GM12874 (cell line): Measurements from ENCODE around the gene TOMT.

Experiments used
- TF ChIP-seq, protein P1 (sequence below): IDR thresholded peaks from 2 replicates; pipeline ENCODE4 v1.5.1; 2011; ENCODE audit warnings: low read depth, mild to moderate bottlenecking, control low read depth, low read length, moderate library complexity; ENCODE audit not compliant: insufficient read depth

TOMT gene

DNA sequence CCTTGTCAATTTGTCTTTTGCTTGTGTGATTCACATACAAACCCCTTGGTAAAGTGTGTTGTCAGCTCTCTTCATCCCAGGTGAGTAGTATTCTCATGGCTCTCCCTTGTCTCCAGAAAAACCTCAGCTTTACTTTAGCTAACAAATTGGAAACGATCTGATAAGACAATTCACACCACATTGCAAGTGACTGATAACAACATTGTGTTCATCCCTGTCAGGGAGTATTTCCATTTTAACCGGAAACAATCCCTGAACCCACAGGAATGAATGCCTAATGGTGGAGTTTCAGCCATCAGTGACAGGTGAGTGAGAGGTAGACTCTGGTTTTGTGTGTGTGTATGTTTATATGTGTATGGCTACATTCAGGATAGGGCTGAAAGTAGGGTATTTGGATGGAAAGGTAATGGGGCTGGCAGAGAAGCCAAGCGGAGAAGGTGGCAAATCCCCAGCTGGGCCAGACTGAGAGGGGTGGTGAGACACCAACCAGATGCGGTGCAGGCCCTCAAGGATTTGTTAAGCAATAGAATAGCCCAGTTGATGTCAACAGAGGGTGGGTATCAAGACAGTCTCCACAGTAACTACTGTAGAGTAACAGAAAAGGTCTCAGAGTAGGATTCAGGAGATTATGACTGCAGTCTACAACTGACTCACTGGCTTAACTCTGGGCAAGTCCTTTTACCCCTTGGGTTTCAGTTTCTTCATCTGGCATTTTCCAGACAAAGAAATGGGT lies 17.5 kb upstream of the TOMT start:
- TF ChIP-seq, protein P1, sequence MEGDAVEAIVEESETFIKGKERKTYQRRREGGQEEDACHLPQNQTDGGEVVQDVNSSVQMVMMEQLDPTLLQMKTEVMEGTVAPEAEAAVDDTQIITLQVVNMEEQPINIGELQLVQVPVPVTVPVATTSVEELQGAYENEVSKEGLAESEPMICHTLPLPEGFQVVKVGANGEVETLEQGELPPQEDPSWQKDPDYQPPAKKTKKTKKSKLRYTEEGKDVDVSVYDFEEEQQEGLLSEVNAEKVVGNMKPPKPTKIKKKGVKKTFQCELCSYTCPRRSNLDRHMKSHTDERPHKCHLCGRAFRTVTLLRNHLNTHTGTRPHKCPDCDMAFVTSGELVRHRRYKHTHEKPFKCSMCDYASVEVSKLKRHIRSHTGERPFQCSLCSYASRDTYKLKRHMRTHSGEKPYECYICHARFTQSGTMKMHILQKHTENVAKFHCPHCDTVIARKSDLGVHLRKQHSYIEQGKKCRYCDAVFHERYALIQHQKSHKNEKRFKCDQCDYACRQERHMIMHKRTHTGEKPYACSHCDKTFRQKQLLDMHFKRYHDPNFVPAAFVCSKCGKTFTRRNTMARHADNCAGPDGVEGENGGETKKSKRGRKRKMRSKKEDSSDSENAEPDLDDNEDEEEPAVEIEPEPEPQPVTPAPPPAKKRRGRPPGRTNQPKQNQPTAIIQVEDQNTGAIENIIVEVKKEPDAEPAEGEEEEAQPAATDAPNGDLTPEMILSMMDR: no peak

- TF ChIP-seq, protein P1: peak; percentile 84
Measured at GRCh38 chr11:72091292-72091691, 14.4 kb upstream of the TOMT start.

DNA sequence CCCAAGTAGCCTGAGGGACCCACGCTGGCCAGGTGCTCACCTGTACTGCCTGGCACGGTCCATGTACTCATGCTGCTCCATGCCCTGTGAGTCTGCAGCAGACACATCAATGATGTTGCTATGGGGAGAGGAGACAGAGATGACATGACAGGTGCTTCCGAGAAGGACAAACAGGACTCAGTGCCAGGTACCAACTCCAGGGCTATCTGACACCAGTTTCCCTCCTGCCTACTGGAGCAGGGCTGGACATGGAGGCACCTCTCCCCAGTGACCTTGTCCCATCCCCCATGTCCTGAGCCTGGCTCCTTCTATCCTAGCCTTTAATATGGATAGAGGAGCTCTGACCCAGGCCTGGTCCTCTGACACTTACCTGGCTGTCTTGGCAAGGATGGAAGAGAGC lies 7.0 kb upstream of the TOMT start:
- TF ChIP-seq, protein P1: no peak

- TF ChIP-seq, protein P1: no peak
Measured at GRCh38 chr11:72100009-72100408, 5.7 kb upstream of the TOMT start.

- TF ChIP-seq, protein P1: no peak
Measured at GRCh38 chr11:72100462-72100861, 5.3 kb upstream of the TOMT start.

GRCh38 chr11:72102162-72102561 lies 3.6 kb upstream of the TOMT start:
- TF ChIP-seq, protein P1: no peak

DNA sequence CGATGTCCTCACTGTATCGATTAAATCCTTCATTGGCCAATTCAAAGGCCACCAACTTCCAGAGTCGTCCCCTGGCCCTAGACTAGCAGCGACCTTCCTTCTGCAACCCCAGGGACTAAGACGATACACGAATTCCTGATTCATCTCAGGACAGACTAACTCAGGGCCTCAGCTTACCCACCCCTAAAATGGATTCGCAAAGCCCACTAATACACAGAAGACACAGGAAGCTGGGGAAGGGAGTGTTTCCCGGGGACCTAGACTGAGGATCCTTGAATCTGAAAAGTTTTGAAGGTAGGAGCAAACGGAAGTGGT lies 3.1 kb upstream of the TOMT start:
- TF ChIP-seq, protein P1: no peak
